HG03354 (cell line): Measurements from ENCODE around the gene SLC27A3.

Source experiments
- ATAC-seq: cut with Tn5 transposase; IDR thresholded peaks from one replicate; pipeline ENCODE4 v1.9.1; 2021; ENCODE audit warnings: mild to moderate bottlenecking; ENCODE audit not compliant: unreplicated experiment, poor library complexity, severe bottlenecking

The SLC27A3 gene

GRCh38 chr1:153795330-153795837, 20.2 kb downstream of the SLC27A3 start:
- no peak for ATAC-seq

- no peak for ATAC-seq
Measured at GRCh38 chr1:153795934-153796785, 21.0 kb downstream of the SLC27A3 start.

DNA sequence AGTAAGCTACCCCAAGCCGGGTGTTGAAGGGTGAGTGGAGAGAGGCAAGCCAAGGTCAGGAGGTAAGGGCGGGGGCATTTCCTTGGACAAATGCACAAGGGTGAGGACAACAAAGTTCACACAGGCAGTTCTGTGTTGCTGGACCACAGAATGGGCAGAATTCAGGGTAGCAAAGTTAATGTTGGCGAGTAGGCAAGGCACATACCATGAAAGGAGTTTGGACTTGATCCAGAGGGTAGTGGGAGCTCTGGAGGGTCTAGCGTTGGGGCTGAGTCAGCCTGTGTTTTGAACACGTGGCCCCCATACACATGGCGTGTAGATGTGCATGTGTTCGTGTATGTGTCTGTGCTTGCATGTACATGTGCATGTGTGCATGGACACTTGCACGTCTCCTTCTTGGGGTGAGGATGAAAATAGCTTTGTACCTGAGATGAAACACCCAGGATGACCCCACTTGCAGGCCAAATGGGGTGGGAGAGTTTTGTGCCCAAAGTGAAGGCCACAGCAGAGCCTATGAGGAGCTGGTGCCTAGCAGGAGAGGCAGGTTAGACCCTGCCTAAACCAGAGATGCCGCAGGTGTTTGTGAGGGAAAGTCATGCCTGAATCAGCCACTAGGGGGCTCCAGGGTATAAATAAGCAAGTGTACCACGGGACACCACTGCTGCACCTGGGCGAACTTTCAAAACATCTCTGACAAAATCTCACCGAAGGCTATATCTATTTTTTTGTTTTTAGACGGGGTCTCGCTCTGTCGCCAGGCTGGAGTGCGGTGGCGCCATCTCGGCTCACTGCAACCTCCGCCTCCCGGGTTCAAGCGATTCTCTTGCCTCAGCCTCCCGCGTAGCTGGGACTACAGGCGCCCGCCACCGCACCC, 21.8 kb downstream of the SLC27A3 start:
- peak; percentile 59 for ATAC-seq

- no peak for ATAC-seq
Measured at GRCh38 chr1:153798468-153798780, 23.2 kb downstream of the SLC27A3 start.

DNA sequence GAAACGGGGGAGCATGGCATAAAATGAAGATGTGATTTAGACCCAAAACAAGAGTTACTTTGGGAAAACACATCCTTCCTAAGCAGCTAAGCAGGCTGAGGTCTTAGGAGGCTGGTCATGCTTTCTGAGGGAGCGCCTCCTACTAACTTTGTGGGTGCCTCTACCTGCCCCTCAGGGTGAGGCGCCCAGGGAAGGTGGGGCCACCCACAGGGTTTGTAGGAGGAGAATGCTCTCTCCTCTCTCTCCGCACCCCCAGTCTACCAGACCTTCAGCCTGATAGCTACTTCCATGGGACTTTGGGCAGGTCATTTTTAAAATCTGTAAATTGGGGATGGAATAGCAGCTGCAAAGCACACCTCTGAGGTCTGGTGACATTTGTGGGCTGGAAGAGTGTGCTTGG, 23.8 kb downstream of the SLC27A3 start:
- ATAC-seq = no peak

DNA sequence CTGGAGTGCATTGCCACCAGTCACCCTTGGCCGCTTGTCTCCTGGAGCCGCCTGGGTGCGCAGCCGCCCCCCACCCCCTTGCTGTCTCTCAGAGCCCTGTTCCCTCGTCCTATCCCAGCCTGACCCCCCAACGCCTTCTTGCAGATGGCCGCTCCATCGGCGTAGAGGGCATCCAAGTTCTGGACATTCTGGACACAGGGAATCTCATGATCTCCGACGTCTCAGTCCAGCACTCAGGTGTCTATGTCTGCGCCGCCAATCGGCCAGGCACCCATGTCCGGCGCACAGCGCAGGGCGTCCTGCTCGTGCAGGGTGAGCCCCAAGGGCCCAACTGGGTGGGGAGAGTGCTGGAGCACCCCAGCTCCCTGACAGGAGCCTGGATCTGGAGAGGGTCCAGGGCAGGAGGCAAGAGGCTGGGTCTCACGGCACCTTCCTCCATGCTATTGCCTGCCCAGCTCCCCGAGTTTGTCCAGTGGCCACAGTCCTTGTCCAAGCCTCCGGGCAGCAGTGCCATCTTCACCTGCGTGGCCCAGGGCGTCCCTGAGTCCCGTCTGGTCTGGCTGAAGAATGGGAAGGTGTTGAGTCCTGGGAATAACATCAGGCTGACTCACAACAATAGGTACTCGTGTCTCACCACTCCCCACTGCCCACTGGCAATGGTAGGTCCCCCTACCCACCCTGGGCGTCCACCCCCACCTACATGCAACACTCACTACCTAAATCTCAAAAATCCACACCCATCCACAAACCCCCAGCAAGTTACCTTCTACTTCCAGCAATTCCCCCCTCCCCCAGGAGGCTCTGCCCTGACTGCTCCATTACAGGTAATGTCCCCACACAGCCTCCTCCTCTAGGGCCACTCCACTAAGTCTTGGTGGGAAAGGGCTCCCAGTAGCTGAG, 24.6 kb downstream of the SLC27A3 start:
- no peak for ATAC-seq

- no peak for ATAC-seq
Measured at GRCh38 chr1:153800516-153800915, 25.3 kb downstream of the SLC27A3 start.

DNA sequence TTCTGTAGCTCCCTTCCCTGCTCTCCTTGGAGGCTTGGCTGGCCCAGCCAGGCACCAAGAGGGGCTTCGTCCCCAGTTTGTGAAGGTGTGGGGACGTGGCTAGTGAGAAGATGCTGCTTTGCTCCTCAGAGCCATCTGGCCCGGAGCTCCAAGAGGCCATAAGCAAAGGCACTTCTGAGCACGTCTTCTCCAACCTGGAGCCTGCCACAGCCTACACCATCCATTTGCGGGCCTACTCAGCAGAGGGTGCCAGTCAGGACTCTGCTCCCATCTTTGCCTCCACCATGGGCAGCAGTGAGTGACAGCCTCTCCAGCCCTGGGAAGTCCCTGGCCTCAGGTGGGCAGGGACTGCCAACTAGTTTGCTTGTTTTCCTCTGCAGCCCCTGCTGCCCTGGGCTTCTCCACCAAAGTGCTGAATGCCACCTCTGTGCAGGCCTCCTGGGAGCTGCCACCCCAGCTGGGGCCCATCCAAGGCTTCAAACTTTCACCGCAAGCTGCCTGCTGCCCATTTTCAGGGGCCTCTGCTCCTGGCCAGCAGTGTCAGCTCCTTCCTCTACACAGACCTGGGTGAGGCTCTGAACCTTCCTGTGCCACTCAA, 25.9 kb downstream of the SLC27A3 start:
- ATAC-seq = no peak

DNA sequence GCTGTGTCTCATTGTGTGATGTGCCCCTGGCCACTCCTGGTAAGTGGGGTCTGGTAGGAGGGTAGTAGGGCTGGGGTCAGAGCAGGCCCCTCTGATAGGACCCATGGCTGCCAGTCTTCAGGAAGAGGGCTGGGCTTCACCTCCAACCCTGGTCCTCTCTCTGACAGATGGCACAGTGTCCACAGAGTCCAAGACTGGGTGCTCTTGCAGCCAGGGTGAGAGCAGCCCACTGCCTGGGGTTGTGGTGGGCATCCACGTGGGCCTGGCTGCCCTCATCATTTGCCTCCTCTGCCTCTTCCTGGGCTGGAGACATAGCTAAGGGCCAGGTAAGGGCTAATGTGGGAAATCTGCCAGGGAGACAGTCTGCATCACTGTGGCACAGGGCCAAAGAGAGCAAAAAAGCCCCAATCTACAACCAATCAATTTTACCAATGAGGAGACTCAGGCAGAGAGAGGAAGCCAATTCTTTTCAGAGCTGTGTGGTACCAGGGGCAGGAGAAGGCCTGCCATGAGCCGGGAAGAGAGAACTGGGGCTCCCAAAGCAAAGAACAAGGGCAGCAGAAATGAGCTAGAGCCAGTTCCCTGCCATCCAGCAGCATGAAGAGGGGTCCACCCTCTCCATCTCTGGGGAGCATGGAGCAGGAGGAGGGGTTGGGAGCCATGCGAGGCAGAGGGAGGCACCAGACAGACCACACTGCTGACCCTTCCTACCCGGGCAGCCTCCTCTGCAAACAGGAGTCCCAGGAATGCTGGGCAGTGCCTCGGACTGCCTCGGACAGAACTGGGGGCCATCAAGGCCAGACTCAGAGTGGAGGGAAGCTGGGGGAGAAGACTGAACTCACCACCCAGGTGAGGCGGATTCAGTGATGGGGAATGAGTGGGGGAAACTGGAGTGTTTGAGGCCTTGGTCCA, 26.8 kb downstream of the SLC27A3 start:
- no peak for ATAC-seq

- ATAC-seq = no peak
Measured at GRCh38 chr1:153803470-153804056, 28.4 kb downstream of the SLC27A3 start.

GRCh38 chr1:153804112-153804511, 28.9 kb downstream of the SLC27A3 start:
- no peak for ATAC-seq

DNA sequence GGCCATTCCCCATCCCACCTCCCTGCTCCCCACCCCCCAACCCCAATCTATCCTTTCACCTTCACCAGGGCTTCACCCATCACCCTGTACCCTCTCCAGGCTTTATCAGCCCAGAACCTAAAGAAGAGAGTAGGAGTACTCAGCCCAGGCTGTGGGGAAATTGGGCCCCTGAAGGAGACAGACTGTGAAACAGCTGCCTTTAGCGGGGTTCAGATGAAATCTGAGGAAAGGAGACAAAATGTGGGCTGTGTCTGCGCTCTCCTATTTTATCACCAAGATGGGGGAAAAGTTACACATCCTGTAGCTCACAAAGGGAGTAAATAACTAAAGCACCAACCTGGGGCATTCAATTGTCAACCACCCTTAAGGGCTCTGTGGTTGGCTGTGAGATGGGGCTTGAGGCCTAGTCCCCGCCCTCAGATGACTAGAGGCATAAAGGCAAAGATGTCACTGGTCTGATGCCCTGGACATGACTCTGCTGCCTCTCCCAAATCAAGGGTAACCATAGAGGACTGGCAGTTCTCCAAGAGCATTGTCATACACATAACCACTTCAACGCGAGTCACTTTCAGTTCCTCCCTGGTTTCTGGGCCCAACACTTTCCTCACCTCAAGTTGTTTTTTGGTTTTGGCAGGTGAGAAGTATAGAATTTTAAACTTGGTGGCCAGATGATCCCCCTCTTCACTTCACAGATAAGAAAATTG, 30.0 kb downstream of the SLC27A3 start:
- ATAC-seq = peak; percentile 94

DNA sequence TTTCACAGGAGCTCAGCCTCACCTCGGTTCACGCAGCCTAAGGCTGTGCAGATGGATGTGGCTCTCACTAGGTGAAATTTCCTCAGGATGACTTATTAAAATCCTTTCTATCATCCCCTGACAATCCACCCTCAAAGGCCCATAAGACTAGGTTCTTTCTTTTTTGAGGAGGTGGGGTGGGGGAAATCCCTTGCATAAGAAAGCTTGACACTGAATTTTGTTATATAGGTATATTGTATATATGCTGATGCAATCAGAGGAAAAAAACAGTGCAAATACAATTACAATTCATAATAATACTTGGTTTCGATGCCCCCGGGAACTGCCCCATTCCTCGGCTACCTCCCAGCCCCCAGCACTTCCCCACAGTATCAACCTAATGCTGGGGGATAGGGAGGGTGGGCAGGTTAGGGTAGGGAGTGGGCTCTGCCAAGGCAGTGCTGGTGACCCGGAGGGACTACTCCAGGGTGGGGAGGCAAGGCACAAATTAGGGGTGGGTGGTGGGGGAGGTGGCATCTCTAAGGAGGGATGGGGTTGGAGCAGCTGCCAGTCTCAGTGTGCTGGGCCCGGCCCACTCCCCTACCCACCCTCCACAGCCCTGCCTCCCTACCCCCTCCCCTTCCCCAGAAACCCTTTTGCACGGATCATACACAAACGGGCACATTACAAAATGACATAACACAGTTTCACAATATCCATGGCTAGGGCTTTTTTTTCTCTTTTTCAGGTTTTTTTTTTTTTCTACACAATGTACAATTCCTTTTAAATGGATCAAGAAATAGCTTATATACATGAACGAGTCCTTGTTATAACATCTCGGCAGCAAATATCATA, 30.9 kb downstream of the SLC27A3 start:
- ATAC-seq = peak; percentile 12

DNA sequence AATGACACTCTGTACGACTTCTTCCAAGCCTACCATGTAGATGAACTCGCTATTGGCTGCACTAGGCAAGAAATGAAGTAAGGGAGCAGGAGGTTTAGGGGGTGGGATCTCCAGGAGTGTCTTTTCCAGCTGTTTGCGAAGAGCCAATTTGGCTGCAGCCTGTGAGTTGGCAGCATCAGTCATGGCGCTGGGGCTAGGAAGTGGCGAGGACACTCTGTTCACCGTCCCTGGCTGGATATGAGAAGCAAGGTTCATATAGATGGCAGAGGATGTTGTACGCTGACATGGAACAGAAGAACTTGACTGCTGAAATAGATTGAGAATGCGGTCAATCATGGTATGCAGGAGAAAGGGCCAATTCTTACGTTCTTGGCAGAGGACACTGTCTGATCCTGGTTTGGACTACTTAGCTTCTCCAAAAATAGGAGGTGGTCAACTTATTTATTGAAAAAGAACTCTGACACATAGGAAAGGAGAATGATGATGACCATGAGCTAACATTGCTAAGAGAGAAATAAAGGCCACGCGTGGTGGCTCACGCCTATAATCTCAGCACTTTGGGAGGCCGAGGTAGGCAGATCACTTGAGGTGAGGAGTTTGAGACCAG, 41.2 kb downstream of the SLC27A3 start:
- ATAC-seq = no peak

- no peak for ATAC-seq
Measured at GRCh38 chr1:153818876-153819275, 43.7 kb downstream of the SLC27A3 start.
